Trophoblast cell (in vitro differentiated cells and primary cell): ENCODE results near the gene ZNF516.

Source experiments
- DNase-seq, 2 donors: peaks; one replicate each; pipeline ENCODE4 v3.0.0-alpha.2; 2016
- H2AFZ ChIP-seq: 2 replicates; pipeline ENCODE4 v1.6.1; 2013; ENCODE audit warnings: low read length, moderate library complexity, mild to moderate bottlenecking; ENCODE audit not compliant: insufficient read depth, poor library complexity
- H2AK5ac ChIP-seq: 2 replicates; pipeline ENCODE4 v1.6.1; 2013; ENCODE audit warnings: mild to moderate bottlenecking, low read length
- H2BK120ac ChIP-seq: 2 replicates; pipeline ENCODE4 v1.6.1; 2013; ENCODE audit warnings: low read length, mild to moderate bottlenecking, moderate library complexity; ENCODE audit not compliant: insufficient read depth, poor library complexity
- H2BK12ac ChIP-seq: 2 replicates; pipeline ENCODE4 v1.6.1; 2013; ENCODE audit warnings: mild to moderate bottlenecking, low read length, moderate library complexity
- H2BK5ac ChIP-seq: 2 replicates; pipeline ENCODE4 v1.6.1; 2013; ENCODE audit warnings: low read length, low read depth, moderate library complexity, mild to moderate bottlenecking; ENCODE audit not compliant: poor library complexity
- H3K14ac ChIP-seq: 2 replicates; pipeline ENCODE4 v1.6.1; 2013; ENCODE audit warnings: mild to moderate bottlenecking, low read length
- H3K18ac ChIP-seq: 2 replicates; pipeline ENCODE4 v1.6.1; 2013; ENCODE audit warnings: mild to moderate bottlenecking, low read length
- H3K23ac ChIP-seq: 2 replicates; pipeline ENCODE4 v1.6.1; 2013; ENCODE audit warnings: low read length
- H3K27ac ChIP-seq: 2 replicates; pipeline ENCODE4 v1.5.1; 2013; ENCODE audit warnings: low read depth, mild to moderate bottlenecking, inconsistent platforms, low read length, moderate library complexity
- H3K27me3 ChIP-seq: 2 replicates; pipeline ENCODE4 v1.6.1; 2013; ENCODE audit warnings: inconsistent platforms, mild to moderate bottlenecking, low read length, moderate library complexity; ENCODE audit not compliant: insufficient read depth
- H3K36me3 ChIP-seq, 2 experiments: 1 replicate in 1 of 2; 2 replicates in 1 of 2; pipeline ENCODE4 v1.6.1; 2013; ENCODE audit warnings: low read length in 2 of 2, mild to moderate bottlenecking in 2 of 2, moderate library complexity in 1 of 2; ENCODE audit not compliant: insufficient read depth in 2 of 2, control insufficient read depth in 1 of 2
- H3K4ac ChIP-seq: 2 replicates; pipeline ENCODE4 v1.6.1; 2013; ENCODE audit warnings: low read depth, mild to moderate bottlenecking, low read length, moderate library complexity
- H3K4me1 ChIP-seq, 2 experiments: 1 replicate in 1 of 2; 2 replicates in 1 of 2; pipeline ENCODE4 v1.6.1; 2013; ENCODE audit warnings: low read length in 2 of 2, mild to moderate bottlenecking in 2 of 2, moderate library complexity in 1 of 2; ENCODE audit not compliant: insufficient read depth in 2 of 2, control insufficient read depth in 1 of 2
- H3K4me2 ChIP-seq: 2 replicates; pipeline ENCODE4 v1.6.1; 2013; ENCODE audit warnings: inconsistent platforms, mild to moderate bottlenecking, low read length, moderate library complexity
- H3K4me3 ChIP-seq: 2 replicates; pipeline ENCODE4 v1.5.1; 2013; ENCODE audit warnings: mild to moderate bottlenecking, low read depth, low read length, inconsistent platforms
- H3K79me1 ChIP-seq: one replicate; pipeline ENCODE4 v1.6.1; 2013; ENCODE audit warnings: low read length
- H3K79me2 ChIP-seq: 2 replicates; pipeline ENCODE4 v1.6.1; 2013; ENCODE audit warnings: low read length, mild to moderate bottlenecking; ENCODE audit not compliant: control insufficient read depth, insufficient read depth, poor library complexity
- H3K9ac ChIP-seq: 2 replicates; pipeline ENCODE4 v1.6.1; 2013; ENCODE audit warnings: mild to moderate bottlenecking, low read length
- H3K9me3 ChIP-seq: 2 replicates; pipeline ENCODE4 v1.6.1; 2013; ENCODE audit warnings: low read depth, mild to moderate bottlenecking, control low read depth, inconsistent platforms, low read length; ENCODE audit not compliant: insufficient read depth
- H4K12ac ChIP-seq: 2 replicates; pipeline ENCODE4 v1.6.1; 2013; ENCODE audit warnings: low read depth, mild to moderate bottlenecking, low read length, moderate library complexity
- H4K8ac ChIP-seq: 2 replicates; pipeline ENCODE4 v1.6.1; 2013; ENCODE audit warnings: low read depth, mild to moderate bottlenecking, low read length, moderate library complexity
- H4K91ac ChIP-seq: one replicate; pipeline ENCODE4 v1.6.1; 2013; ENCODE audit warnings: low read depth, mild to moderate bottlenecking, low read length, moderate library complexity
- WGBS: extraction: QIAGEN DNeasy Blood & Tissue Kit; methylation state at CpG from one replicate; pipeline ENCODE4 v1.1.7; 2013; ENCODE audit warnings: missing lambda C conversion rate; ENCODE audit not compliant: insufficient read length, insufficient coverage; ENCODE audit errors: extremely low coverage; 5-methylcytosine and 5-hydroxymethylcytosine counted together

ZNF516 gene

DNA sequence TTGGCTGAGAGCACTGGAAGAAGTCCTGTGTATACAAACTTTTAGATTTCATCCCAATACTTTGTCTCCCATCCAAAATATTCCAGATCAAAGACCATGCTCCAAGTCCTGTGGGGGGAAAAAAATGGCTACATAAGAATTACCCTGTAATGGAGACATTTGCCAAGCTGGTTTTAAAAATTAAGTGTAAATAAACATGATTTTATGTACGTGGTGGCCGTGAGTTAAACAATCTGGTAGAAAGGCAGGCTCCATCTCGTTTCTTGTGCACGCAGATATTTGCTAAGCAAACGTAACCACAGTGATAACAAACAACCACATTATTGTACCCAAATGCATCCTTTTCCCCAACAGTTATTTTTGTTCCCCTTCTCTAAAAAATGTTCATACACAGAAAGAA is 176.4 kb downstream of the ZNF516 start:
- Histone ChIP-seq H3K23ac (no peak overlapping the region), H3K4me2 (no peak overlapping the region), H3K18ac (no peak overlapping the region), H3K14ac (no peak overlapping the region), H3K9ac (no peak overlapping the region), H4K91ac (no peak overlapping the region), H3K36me3 (peaks cover 0 to 1% of the 10 kb centered on the region in 2 experiments), H4K12ac (no peak overlapping the region), H3K27ac (no peak overlapping the region), H3K9me3 (no peaks in the 10 kb centered on the region), H2AFZ (no peak overlapping the region), H2BK12ac (no peak overlapping the region), H3K4ac (no peak overlapping the region), H2BK5ac (no peak overlapping the region), H4K8ac (no peak overlapping the region), H3K4me3 (no peak overlapping the region), H2BK120ac (no peak overlapping the region), H3K4me1 (no peaks in the 10 kb centered on the region), H3K79me1 (no peaks in the 10 kb centered on the region), H3K79me2 (no peaks in the 10 kb centered on the region), H2AK5ac (no peak overlapping the region), H3K27me3 (no peaks in the 10 kb centered on the region)
- no peak for DNase-seq
- WGBS, result no CpG with 5 or more reads among the region's 5 CpGs

DNA sequence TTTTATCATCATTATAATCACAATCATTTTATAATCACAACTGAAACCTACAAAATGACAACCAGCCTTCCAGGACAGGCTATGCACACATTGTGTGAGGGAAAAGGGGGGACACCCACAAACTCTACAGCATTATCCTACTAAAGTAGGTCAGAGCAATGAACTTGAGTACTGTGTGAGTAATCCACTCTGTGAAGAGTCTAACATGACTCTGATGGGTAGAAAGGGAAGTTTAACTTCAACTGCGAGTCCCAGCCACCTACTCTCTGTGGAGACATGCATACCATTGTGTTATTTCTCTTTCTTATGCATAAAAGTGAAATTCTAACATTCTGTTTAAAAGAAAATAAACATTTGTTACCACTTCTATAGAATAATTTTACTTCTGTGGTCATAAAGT is 177.9 kb downstream of the ZNF516 start:
- Histone ChIP-seq H3K79me1 (no peaks in the 10 kb centered on the region), H3K9ac (no peak overlapping the region), H3K4me3 (no peak overlapping the region), H3K27ac (no peak overlapping the region), H3K27me3 (no peaks in the 10 kb centered on the region), H3K18ac (no peak overlapping the region), H4K91ac (no peak overlapping the region), H3K14ac (no peak overlapping the region), H2BK5ac (no peak overlapping the region), H3K4me2 (no peak overlapping the region), H2AK5ac (no peak overlapping the region), H4K8ac (no peak overlapping the region), H3K4me1 (no peaks in the 10 kb centered on the region), H2AFZ (no peak overlapping the region), H4K12ac (no peak overlapping the region), H3K79me2 (no peaks in the 10 kb centered on the region), H2BK12ac (no peak overlapping the region), H3K9me3 (no peaks in the 10 kb centered on the region), H3K4ac (no peak overlapping the region), H2BK120ac (no peak overlapping the region), H3K36me3 (peaks cover 0 to 1% of the 10 kb centered on the region in 2 experiments), H3K23ac (no peak overlapping the region)
- DNase-seq, result no peak
- no CpG with 5 or more reads among the region's 1 CpG for WGBS

- no CpG with 5 or more reads among the region's 5 CpGs for WGBS
- Histone ChIP-seq H3K36me3 (peaks cover 0 to 1% of the 10 kb centered on the region in 2 experiments), H3K4me2 (no peak overlapping the region), H2AFZ (no peak overlapping the region), H3K4ac (no peak overlapping the region), H3K14ac (no peak overlapping the region), H2BK12ac (no peak overlapping the region), H2AK5ac (no peak overlapping the region), H3K27me3 (no peaks in the 10 kb centered on the region), H3K4me3 (no peak overlapping the region), H4K8ac (no peak overlapping the region), H3K9ac (no peak overlapping the region), H2BK5ac (no peak overlapping the region), H3K79me2 (no peaks in the 10 kb centered on the region), H3K23ac (no peak overlapping the region), H3K4me1 (no peaks in the 10 kb centered on the region), H4K12ac (no peak overlapping the region), H2BK120ac (no peak overlapping the region), H4K91ac (no peak overlapping the region), H3K27ac (no peak overlapping the region), H3K9me3 (no peaks in the 10 kb centered on the region), H3K18ac (no peak overlapping the region), H3K79me1 (no peaks in the 10 kb centered on the region)
- no peak for DNase-seq
These were observed 179.3 kb downstream of the ZNF516 start for GRCh38 chr18:76315722-76316230.

GRCh38 chr18:76314496-76314895 is 180.5 kb downstream of the ZNF516 start:
- Histone ChIP-seq H3K14ac (no peak overlapping the region), H3K4me3 (no peak overlapping the region), H4K12ac (no peak overlapping the region), H3K9ac (no peak overlapping the region), H3K27ac (no peak overlapping the region), H3K36me3 (peaks cover 0 to 1% of the 10 kb centered on the region in 2 experiments), H2BK5ac (no peak overlapping the region), H3K9me3 (no peaks in the 10 kb centered on the region), H4K8ac (no peak overlapping the region), H3K79me1 (no peaks in the 10 kb centered on the region), H2BK120ac (no peak overlapping the region), H3K23ac (no peak overlapping the region), H3K79me2 (no peaks in the 10 kb centered on the region), H3K4me2 (no peak overlapping the region), H4K91ac (no peak overlapping the region), H3K4me1 (no peaks in the 10 kb centered on the region), H3K27me3 (no peaks in the 10 kb centered on the region), H2BK12ac (no peak overlapping the region), H3K18ac (no peak overlapping the region), H2AFZ (no peak overlapping the region), H2AK5ac (no peak overlapping the region), H3K4ac (no peak overlapping the region)
- no CpG with 5 or more reads among the region's 6 CpGs for WGBS
- DNase-seq, result no peak
